Sigmoid colon (tissue), 3 donors: ENCODE measurements around the gene ACAN.

Source experiments
- POLR2A ChIP-seq, 2 donors: fragments of 450-650 bp; IDR thresholded peaks; one replicate each; pipeline ENCODE4 v1.6.1; 2016; ENCODE audit warnings: antibody characterized with exemption in 2 of 2, mild to moderate bottlenecking in 2 of 2, moderate library complexity in 2 of 2
- TF ChIP-seq, protein P1 (sequence below), 4 experiments: fragments of 450-650 bp in 3 of 4; fragments of 200-600 bp in 1 of 4; IDR thresholded peaks; one replicate each; pipeline ENCODE4 v1.5.1; 2016 to 2019; ENCODE audit warnings: antibody characterized with exemption in 4 of 4, mild to moderate bottlenecking in 3 of 4, moderate library complexity in 2 of 4

DNA sequence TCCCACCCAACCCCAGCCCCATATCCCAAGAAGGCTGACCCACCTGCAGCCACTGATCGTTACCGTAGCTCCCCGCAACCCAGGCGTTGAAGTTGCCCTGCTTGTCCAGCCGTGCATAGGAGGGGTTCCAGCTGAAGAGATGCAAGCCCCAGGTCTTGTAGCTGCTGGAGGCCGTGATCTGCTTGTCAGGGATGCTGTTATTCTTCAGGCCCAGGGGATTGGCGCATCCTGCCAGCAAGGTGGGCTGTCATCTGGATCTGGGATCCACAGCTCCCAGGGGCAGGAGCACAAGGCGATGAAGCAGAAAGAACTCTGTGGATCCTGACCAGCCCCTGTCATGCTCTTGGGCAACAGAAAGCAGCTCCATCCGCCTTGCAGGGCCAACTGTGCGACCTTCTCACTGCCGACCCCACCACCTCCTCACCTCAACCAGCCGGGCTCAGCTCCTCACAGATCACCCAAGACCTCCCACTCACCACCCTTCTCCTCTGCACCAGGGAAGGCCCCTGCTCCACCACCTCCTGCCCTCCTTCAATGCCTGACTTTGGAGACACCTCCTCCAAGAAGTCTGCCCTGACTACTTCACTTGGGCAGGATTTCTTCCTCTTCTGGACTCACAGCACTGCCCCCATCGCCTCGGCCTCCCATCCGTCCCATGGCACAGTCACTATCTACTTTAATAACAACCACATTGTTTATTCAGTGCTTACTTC, 98.4 kb downstream of the ACAN start:
- no peak for TF ChIP-seq POLR2A (IDR thresholded peaks at IDR 0.05)
- TF ChIP-seq, protein P1, sequence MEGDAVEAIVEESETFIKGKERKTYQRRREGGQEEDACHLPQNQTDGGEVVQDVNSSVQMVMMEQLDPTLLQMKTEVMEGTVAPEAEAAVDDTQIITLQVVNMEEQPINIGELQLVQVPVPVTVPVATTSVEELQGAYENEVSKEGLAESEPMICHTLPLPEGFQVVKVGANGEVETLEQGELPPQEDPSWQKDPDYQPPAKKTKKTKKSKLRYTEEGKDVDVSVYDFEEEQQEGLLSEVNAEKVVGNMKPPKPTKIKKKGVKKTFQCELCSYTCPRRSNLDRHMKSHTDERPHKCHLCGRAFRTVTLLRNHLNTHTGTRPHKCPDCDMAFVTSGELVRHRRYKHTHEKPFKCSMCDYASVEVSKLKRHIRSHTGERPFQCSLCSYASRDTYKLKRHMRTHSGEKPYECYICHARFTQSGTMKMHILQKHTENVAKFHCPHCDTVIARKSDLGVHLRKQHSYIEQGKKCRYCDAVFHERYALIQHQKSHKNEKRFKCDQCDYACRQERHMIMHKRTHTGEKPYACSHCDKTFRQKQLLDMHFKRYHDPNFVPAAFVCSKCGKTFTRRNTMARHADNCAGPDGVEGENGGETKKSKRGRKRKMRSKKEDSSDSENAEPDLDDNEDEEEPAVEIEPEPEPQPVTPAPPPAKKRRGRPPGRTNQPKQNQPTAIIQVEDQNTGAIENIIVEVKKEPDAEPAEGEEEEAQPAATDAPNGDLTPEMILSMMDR (IDR thresholded peaks at IDR 0.05): no peak
